GM06990 (cell line): ENCODE data around the gene STOML1.
"Not testable (repeated sequence)": the region's sequence is repeated elsewhere in the genome, so short reads cannot be mapped to it uniquely, and the experiment has no call there.

Source experiments
- DNase-seq: peaks from one replicate; pipeline ENCODE4 v3.0.0-alpha.2; 2011; ENCODE audit not compliant: insufficient read length; ENCODE audit errors: extremely low read depth
- H3K27me3 ChIP-seq: replicated peaks from 2 replicates; pipeline ENCODE4 v1.6.0; 2011; ENCODE audit warnings: low read length; ENCODE audit not compliant: control insufficient read depth, insufficient read depth
- H3K36me3 ChIP-seq: 2 replicates; pipeline ENCODE4 v1.5.1; 2011; ENCODE audit warnings: low read length; ENCODE audit not compliant: control insufficient read depth, insufficient read depth
- H3K4me3 ChIP-seq: replicated peaks from 2 replicates; pipeline ENCODE4 v1.5.1; 2011; ENCODE audit warnings: low read depth, mild to moderate bottlenecking, control low read depth, low read length
- CTCF ChIP-seq: IDR thresholded peaks from 2 replicates; pipeline ENCODE4 v1.5.1; 2011; ENCODE audit warnings: low read length, control low read depth, mild to moderate bottlenecking, inconsistent platforms; ENCODE audit not compliant: insufficient read depth, poor library complexity, severe bottlenecking

The STOML1 gene

GRCh38 chr15:73962433-73962832 is 29.7 kb downstream of the STOML1 start:
- no peak for TF ChIP-seq CTCF
- no peaks in the 10 kb centered on the region for H3K27me3 ChIP-seq
- no peaks in the 10 kb centered on the region for H3K36me3 ChIP-seq
- no peak for DNase-seq
- H3K4me3 ChIP-seq: no peak overlapping the region

GRCh38 chr15:73960472-73961070 is 31.5 kb downstream of the STOML1 start:
- H3K36me3 ChIP-seq, DNase-seq, H3K27me3 ChIP-seq, H3K4me3 ChIP-seq: not testable (repeated sequence)

GRCh38 chr15:73959801-73960200 is 32.3 kb downstream of the STOML1 start:
- H3K27me3 ChIP-seq: no peaks in the 10 kb centered on the region
- H3K4me3 ChIP-seq: no peak overlapping the region
- no peaks in the 10 kb centered on the region for H3K36me3 ChIP-seq
- no peak for DNase-seq
- TF ChIP-seq CTCF: no peak

GRCh38 chr15:73959012-73959581 is 33.0 kb downstream of the STOML1 start:
- DNase-seq: no peak
- no peak overlapping the region for H3K4me3 ChIP-seq
- no peaks in the 10 kb centered on the region for H3K36me3 ChIP-seq
- no peaks in the 10 kb centered on the region for H3K27me3 ChIP-seq
- TF ChIP-seq CTCF: peak; percentile 3

GRCh38 chr15:73957785-73958184 is 34.3 kb downstream of the STOML1 start:
- DNase-seq: no peak
- TF ChIP-seq CTCF: no peak
- no peak overlapping the region for H3K4me3 ChIP-seq
- H3K36me3 ChIP-seq: no peaks in the 10 kb centered on the region
- no peaks in the 10 kb centered on the region for H3K27me3 ChIP-seq

- TF ChIP-seq CTCF: no peak
- DNase-seq: no peak
- H3K36me3 ChIP-seq: no peaks in the 10 kb centered on the region
- H3K4me3 ChIP-seq: no peak overlapping the region
- H3K27me3 ChIP-seq: no peaks in the 10 kb centered on the region
These were observed 34.8 kb downstream of the STOML1 start for GRCh38 chr15:73957276-73957675.
